ENCODE measurements around the gene ATP5F1D. TPM values are rescaled to one million over a fixed set of nuclear protein-coding genes. Genes with fewer than 3 reads are reported as not detected.
A peak's percentile ranks its signal among the peaks of the same experiment; 100 is the strongest.

Gene ATP5F1D
- total and polyA plus RNA-seq, 2 of the 13 experiments (the other 11 are each of a cell fraction or from before 2014, with no cell fraction given) = 39.4 to 78.7 TPM

DNA sequence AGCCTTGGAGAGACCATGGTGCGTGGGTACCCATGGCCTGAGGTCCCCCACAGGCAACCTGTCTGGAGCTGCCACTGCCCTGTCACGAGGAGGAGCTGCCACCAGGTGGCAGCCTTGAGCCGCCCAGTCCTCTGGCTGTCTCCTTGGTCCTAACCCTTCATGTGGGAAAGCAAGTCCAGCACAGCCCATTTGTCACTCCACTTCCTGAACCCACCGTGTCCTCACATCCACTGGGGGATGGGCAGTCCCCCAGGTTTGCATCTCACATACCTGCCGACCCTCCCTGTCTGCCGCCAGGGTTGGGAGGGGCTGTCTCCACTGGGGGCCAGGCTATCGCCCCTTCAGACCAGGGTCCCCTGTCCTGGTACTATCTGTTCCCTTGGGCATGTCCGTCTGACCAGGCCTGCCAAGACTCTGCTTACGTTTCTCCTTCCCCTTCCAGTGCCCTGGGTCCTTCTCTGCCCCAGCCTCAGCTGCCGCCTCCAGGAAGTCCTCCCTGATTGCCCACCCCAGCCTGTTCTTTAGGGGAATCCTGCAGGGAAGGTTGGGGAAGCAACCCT lies 38.3 kb downstream of the ATP5F1D start (continued):
- TF ChIP-seq ZBTB7B (CRISPR knock-in tag; IDR thresholded peaks at IDR 0.05) (0 out of 2 replicates have a peak, but pooled peaks have one; percentile 29), ZNF747 (CRISPR knock-in tag; IDR thresholded peaks at IDR 0.05; ENCODE audit: borderline replicate concordance) (no peak), RARG (CRISPR knock-in tag; IDR thresholded peaks at IDR 0.05; ENCODE audit: low read depth) (no peak), ZNF276 (CRISPR knock-in tag; IDR thresholded peaks at IDR 0.05; ENCODE audit: low read depth) (no peak), ZNF781 (CRISPR knock-in tag; IDR thresholded peaks at IDR 0.05; ENCODE audit: borderline replicate concordance, not compliant biosample characterization) (no peak), SP140L (CRISPR knock-in tag; IDR thresholded peaks at IDR 0.05; ENCODE audit: borderline replicate concordance) (no peak), AKNA (CRISPR knock-in tag; IDR thresholded peaks at IDR 0.05; ENCODE audit: borderline replicate concordance) (no peak), ZNF263 (CRISPR knock-in tag; IDR thresholded peaks at IDR 0.05) (peak; percentile 73), RFX5 (IDR thresholded peaks at IDR 0.05; ENCODE audit: low read depth, low read length) (no peak), SMAD3 (CRISPR knock-in tag; IDR thresholded peaks at IDR 0.05) (peak; percentile 43; the same call in 1 of the 2 replicates), ARID2 (CRISPR knock-in tag; IDR thresholded peaks at IDR 0.05; ENCODE audit: borderline replicate concordance) (no peak)
- TF ChIP-seq, protein P1, sequence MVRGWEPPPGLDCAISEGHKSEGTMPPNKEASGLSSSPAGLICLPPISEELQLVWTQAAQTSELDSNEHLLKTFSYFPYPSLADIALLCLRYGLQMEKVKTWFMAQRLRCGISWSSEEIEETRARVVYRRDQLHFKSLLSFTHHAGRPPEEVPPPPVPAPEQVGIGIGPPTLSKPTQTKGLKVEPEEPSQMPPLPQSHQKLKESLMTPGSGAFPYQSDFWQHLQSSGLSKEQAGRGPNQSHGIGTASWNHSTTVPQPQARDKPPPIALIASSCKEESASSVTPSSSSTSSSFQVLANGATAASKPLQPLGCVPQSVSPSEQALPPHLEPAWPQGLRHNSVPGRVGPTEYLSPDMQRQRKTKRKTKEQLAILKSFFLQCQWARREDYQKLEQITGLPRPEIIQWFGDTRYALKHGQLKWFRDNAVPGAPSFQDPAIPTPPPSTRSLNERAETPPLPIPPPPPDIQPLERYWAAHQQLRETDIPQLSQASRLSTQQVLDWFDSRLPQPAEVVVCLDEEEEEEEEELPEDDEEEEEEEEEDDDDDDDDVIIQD (CRISPR knock-in tag; IDR thresholded peaks at IDR 0.05; ENCODE audit: low read depth) = no peak
- TF ChIP-seq, protein P2, sequence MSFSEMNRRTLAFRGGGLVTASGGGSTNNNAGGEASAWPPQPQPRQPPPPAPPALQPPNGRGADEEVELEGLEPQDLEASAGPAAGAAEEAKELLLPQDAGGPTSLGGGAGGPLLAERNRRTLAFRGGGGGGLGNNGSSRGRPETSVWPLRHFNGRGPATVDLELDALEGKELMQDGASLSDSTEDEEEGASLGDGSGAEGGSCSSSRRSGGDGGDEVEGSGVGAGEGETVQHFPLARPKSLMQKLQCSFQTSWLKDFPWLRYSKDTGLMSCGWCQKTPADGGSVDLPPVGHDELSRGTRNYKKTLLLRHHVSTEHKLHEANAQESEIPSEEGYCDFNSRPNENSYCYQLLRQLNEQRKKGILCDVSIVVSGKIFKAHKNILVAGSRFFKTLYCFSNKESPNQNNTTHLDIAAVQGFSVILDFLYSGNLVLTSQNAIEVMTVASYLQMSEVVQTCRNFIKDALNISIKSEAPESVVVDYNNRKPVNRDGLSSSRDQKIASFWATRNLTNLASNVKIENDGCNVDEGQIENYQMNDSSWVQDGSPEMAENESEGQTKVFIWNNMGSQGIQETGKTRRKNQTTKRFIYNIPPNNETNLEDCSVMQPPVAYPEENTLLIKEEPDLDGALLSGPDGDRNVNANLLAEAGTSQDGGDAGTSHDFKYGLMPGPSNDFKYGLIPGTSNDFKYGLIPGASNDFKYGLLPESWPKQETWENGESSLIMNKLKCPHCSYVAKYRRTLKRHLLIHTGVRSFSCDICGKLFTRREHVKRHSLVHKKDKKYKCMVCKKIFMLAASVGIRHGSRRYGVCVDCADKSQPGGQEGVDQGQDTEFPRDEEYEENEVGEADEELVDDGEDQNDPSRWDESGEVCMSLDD (CRISPR knock-in tag; IDR thresholded peaks at IDR 0.05; ENCODE audit: borderline replicate concordance) = no peak
- TF ChIP-seq, protein P3, sequence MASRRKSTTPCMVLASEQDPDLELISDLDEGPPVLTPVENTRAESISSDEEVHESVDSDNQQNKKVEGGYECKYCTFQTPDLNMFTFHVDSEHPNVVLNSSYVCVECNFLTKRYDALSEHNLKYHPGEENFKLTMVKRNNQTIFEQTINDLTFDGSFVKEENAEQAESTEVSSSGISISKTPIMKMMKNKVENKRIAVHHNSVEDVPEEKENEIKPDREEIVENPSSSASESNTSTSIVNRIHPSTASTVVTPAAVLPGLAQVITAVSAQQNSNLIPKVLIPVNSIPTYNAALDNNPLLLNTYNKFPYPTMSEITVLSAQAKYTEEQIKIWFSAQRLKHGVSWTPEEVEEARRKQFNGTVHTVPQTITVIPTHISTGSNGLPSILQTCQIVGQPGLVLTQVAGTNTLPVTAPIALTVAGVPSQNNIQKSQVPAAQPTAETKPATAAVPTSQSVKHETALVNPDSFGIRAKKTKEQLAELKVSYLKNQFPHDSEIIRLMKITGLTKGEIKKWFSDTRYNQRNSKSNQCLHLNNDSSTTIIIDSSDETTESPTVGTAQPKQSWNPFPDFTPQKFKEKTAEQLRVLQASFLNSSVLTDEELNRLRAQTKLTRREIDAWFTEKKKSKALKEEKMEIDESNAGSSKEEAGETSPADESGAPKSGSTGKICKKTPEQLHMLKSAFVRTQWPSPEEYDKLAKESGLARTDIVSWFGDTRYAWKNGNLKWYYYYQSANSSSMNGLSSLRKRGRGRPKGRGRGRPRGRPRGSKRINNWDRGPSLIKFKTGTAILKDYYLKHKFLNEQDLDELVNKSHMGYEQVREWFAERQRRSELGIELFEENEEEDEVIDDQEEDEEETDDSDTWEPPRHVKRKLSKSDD (CRISPR knock-in tag; IDR thresholded peaks at IDR 0.05; ENCODE audit: low read depth) = no peak

Data from HepG2 (cell line).